Karpas-422 (cell line): ENCODE data around the gene SSNA1. TPM values are rescaled to one million over a fixed set of nuclear protein-coding genes. Genes with fewer than 3 reads are reported as not detected.

ENCODE experiments used
- DNase-seq: peaks from one replicate; pipeline ENCODE4 v3.0.0-alpha.2; 2015
- H2AFZ ChIP-seq: fragments of 200-600 bp; sonication (generic); 2 replicates; pipeline ENCODE4 v1.6.1; 2014; ENCODE audit warnings: antibody characterized with exemption, low read length, mixed read lengths
- H3K27ac ChIP-seq: fragments of 200-600 bp; sonication (generic); 2 replicates; pipeline ENCODE4 v1.5.1; 2014; ENCODE audit warnings: mild to moderate bottlenecking, low read length, moderate library complexity
- H3K27me3 ChIP-seq: fragments of 200-600 bp; sonication (generic); 2 replicates; pipeline ENCODE4 v1.6.1; 2014; ENCODE audit warnings: low read length, mixed read lengths
- H3K36me3 ChIP-seq: fragments of 200-600 bp; sonication (generic); 2 replicates; pipeline ENCODE4 v1.6.1; 2014; ENCODE audit warnings: low read length, mixed read lengths; ENCODE audit not compliant: insufficient read depth
- H3K4me1 ChIP-seq: fragments of 200-600 bp; sonication (generic); 2 replicates; pipeline ENCODE4 v1.6.1; 2014; ENCODE audit warnings: mild to moderate bottlenecking, low read length, mixed read lengths
- H3K4me2 ChIP-seq: fragments of 200-600 bp; sonication (generic); 2 replicates; pipeline ENCODE4 v1.6.1; 2014; ENCODE audit warnings: low read length, low read depth, mild to moderate bottlenecking; ENCODE audit not compliant: poor library complexity, severe bottlenecking
- H3K4me3 ChIP-seq: fragments of 200-600 bp; sonication (generic); 2 replicates; pipeline ENCODE4 v1.5.1; 2014; ENCODE audit warnings: mild to moderate bottlenecking, antibody characterized with exemption, low read length, mixed read lengths
- H3K79me2 ChIP-seq: fragments of 200-600 bp; sonication (generic); 2 replicates; pipeline ENCODE4 v1.6.1; 2014; ENCODE audit warnings: mild to moderate bottlenecking, low read length, mixed read lengths
- H3K9ac ChIP-seq: fragments of 200-600 bp; sonication (generic); 2 replicates; pipeline ENCODE4 v1.6.0; 2014; ENCODE audit warnings: low read length
- H3K9me2 ChIP-seq: fragments of 200-600 bp; sonication (generic), shearing (Covaris generic); replicated peaks from 2 replicates; pipeline ENCODE4 v1.6.0; 2014; ENCODE audit warnings: mild to moderate bottlenecking, low read length, moderate library complexity; ENCODE audit not compliant: insufficient read depth
- H3K9me3 ChIP-seq: fragments of 300-700, 200-600 bp; sonication (generic); 2 replicates; pipeline ENCODE4 v1.6.1; 2014; ENCODE audit warnings: low read length, mixed read lengths
- H4K20me1 ChIP-seq: fragments of 200-600 bp; sonication (generic); 2 replicates; pipeline ENCODE4 v1.6.1; 2014; ENCODE audit warnings: mild to moderate bottlenecking, antibody characterized with exemption, low read length, low read depth; ENCODE audit not compliant: insufficient read depth
- total RNA-seq: library from RNA; depleted of rRNA; stranded (reverse); fragments of >200 nt; shearing (Covaris generic); gene quantifications from 2 replicates; pipeline ENCODE4 v1.2.3, GENCODE V29; 2014; ENCODE audit warnings: low replicate concordance

Gene SSNA1
- total RNA-seq, 1 experiment from 2014 or later: 48.9 TPM

DNA sequence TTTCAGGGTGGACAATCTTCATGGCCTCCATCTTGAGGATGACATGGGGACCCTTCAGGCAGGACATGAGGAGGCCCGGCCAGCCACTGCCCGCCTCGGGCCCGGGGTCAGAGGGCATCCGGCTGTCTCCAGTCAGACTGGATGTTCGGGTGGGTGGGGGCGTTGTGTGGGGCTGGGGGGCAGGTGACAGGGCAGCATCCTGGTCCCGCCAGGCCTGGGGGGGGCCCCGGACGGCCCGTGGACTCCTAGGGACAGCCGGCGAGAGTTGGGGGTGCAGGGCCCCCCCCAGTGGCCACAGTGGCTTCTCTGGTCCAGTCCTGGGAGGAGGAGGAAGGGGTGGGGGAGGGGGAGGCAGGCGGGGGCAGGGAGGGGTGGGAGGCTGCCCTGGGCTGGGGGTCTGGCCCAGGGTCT lies 32.6 kb downstream of the SSNA1 start:
- Histone ChIP-seq H3K27ac (no peak overlapping the region), H3K36me3 (no peaks in the 10 kb centered on the region), H3K9me3 (no peaks in the 10 kb centered on the region), H3K4me3 (no peak overlapping the region), H3K4me1 (peaks cover 22% of the 10 kb centered on the region), H3K79me2 (no peaks in the 10 kb centered on the region), H3K27me3 (no peaks in the 10 kb centered on the region), H4K20me1 (no peaks in the 10 kb centered on the region), H3K9ac (no peak overlapping the region), H2AFZ (no peak overlapping the region), H3K4me2 (no peak overlapping the region), H3K9me2 (no peaks in the 10 kb centered on the region)
- no peak for DNase-seq

DNA sequence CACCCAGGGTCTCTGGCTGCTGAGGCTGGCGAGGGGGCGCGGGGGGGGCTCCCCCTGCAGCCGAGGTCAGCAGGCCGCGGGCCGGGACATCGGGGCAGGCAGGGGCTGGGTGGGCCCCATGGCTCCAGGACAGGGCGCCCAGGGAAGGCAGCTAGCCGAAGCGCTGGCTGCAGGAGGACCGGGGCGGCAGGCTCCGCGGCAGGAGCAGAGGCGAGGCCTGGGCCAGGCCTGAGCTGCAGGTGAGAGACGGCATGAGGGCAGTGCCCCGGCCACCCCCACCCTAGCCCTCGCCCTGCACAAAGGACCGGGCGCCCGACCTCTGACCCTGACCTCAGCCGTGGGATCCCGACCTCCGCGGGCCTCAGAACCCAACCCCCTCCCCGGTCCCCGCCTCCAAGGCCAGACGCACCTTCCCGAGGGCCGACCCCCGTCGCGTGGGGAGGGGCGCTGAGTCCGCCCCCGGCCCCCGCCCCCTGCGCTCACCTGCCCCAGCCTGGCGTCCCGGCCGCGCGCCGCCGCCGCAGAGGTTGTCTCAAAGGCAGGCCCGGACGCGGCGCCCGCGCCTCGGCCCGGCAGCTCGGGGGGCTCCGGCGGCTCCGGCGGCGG lies 33.1 kb downstream of the SSNA1 start:
- H3K27me3 ChIP-seq: no peaks in the 10 kb centered on the region
- no peaks in the 10 kb centered on the region for H3K36me3 ChIP-seq
- peaks cover 22% of the 10 kb centered on the region for H3K4me1 ChIP-seq
- DNase-seq: no peak
- H3K9ac ChIP-seq: no peak overlapping the region
- no peak overlapping the region for H2AFZ ChIP-seq
- H4K20me1 ChIP-seq: no peaks in the 10 kb centered on the region
- no peaks in the 10 kb centered on the region for H3K9me3 ChIP-seq
- H3K79me2 ChIP-seq: no peaks in the 10 kb centered on the region
- H3K4me3 ChIP-seq: no peak overlapping the region
- no peak overlapping the region for H3K27ac ChIP-seq
- H3K9me2 ChIP-seq: no peaks in the 10 kb centered on the region
- H3K4me2 ChIP-seq: no peak overlapping the region

- no peak within 1 kb of the TSS for H3K27ac ChIP-seq
- H3K9ac ChIP-seq: peak within 1 kb of the TSS; percentile 98
Measured at GRCh38 chr9:137222190-137223077, 34.0 kb downstream of the SSNA1 start, which contains the start of gene RNF208. Gene RNF208 (minus strand): TSS chr9:137222240. CDS start chr9:137221212, 1,028 bp downstream.

GRCh38 chr9:137223078-137223970 lies 34.8 kb downstream of the SSNA1 start:
- Histone ChIP-seq H3K36me3 (no peaks in the 10 kb centered on the region), H3K27ac (peak overlapping the region; percentile 74), H3K9me2 (no peaks in the 10 kb centered on the region), H3K4me2 (peak overlapping the region; percentile 81), H3K27me3 (no peaks in the 10 kb centered on the region), H3K4me1 (peaks cover 22% of the 10 kb centered on the region), H3K4me3 (peak overlapping the region; percentile 98), H3K9me3 (no peaks in the 10 kb centered on the region), H4K20me1 (no peaks in the 10 kb centered on the region), H3K79me2 (no peaks in the 10 kb centered on the region), H3K9ac (peak overlapping the region; percentile 98), H2AFZ (no peak overlapping the region)
- peak; percentile 99 for DNase-seq

More at GRCh38 chr9:137222190-137223077, 34.0 kb downstream of the SSNA1 start, which contains the start of gene RNF208:
- peak within 1 kb of the TSS; percentile 98 for H3K4me3 ChIP-seq
- no peak within 1 kb of the TSS for H2AFZ ChIP-seq
- DNase-seq: no peak
- H3K4me2 ChIP-seq: peak within 1 kb of the TSS; percentile 71
- no peaks in the 10 kb centered on the region for H3K79me2 ChIP-seq
- H3K9me2 ChIP-seq: no peaks in the 10 kb centered on the region
- no peaks in the 10 kb centered on the region for H3K9me3 ChIP-seq
- H4K20me1 ChIP-seq: no peaks in the 10 kb centered on the region
- H3K4me1 ChIP-seq: peaks cover 22% of the 10 kb centered on the region
- H3K36me3 ChIP-seq: no peaks in the 10 kb centered on the region
- H3K27me3 ChIP-seq: no peaks in the 10 kb centered on the region

GRCh38 chr9:137224830-137225694 lies 36.6 kb downstream of the SSNA1 start, which contains the start of gene CYSRT1:
Gene CYSRT1 (plus strand): TSS chr9:137225174. CDS start chr9:137225622, 448 bp downstream.
- H3K27ac ChIP-seq: peak within 1 kb of the TSS; percentile 74; the same call in 1 of the 2 replicates
- no peaks in the 10 kb centered on the region for H4K20me1 ChIP-seq
- H2AFZ ChIP-seq: no peak within 1 kb of the TSS
- H3K36me3 ChIP-seq: no peaks in the 10 kb centered on the region
- H3K9me3 ChIP-seq: no peaks in the 10 kb centered on the region
- peaks cover 22% of the 10 kb centered on the region for H3K4me1 ChIP-seq
- H3K9me2 ChIP-seq: no peaks in the 10 kb centered on the region
- H3K9ac ChIP-seq: peak within 1 kb of the TSS; percentile 98
- no peaks in the 10 kb centered on the region for H3K79me2 ChIP-seq
- DNase-seq: no peak
- peak within 1 kb of the TSS; percentile 81 for H3K4me2 ChIP-seq
- H3K27me3 ChIP-seq: no peaks in the 10 kb centered on the region
- H3K4me3 ChIP-seq: peak within 1 kb of the TSS; percentile 98

DNA sequence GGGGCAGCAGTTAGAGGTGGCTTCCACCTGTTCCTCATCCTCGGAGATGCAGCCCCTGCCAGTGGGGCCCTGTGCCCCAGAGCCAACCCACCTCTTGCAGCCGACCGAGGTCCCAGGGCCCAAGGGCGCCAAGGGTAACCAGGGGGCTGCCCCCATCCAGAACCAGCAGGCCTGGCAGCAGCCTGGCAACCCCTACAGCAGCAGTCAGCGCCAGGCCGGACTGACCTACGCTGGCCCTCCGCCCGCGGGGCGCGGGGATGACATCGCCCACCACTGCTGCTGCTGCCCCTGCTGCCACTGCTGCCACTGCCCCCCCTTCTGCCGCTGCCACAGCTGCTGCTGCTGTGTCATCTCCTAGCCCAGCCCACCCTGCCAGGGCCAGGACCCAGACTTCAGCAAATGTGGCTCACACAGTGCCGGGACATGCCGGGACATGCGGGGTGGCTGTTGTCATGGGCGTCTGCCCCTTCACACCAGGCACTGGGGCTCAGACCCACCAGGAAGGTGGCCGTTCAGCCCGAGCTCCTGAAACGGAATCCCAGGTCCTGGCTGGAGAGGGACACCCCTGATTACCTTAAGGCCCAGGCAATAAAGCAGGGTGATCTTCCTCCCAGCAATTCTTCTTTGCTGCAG lies 37.3 kb downstream of the SSNA1 start:
- Histone ChIP-seq H3K79me2 (no peaks in the 10 kb centered on the region), H4K20me1 (no peaks in the 10 kb centered on the region), H3K36me3 (no peaks in the 10 kb centered on the region), H3K27ac (no peak overlapping the region), H3K4me2 (no peak overlapping the region), H3K9ac (no peak overlapping the region; the same call in 1 of the 2 replicates), H3K27me3 (no peaks in the 10 kb centered on the region), H3K9me2 (no peaks in the 10 kb centered on the region), H3K4me3 (no peak overlapping the region), H3K4me1 (peaks cover 22% of the 10 kb centered on the region), H2AFZ (no peak overlapping the region), H3K9me3 (no peaks in the 10 kb centered on the region)
- DNase-seq: no peak
